Keratinocyte (primary cell): ENCODE measurements around the gene DNAAF6. TPM values are rescaled to one million over a fixed set of nuclear protein-coding genes. Genes with fewer than 3 reads are reported as not detected.

Experiments
- DNase-seq: peaks from one replicate; pipeline ENCODE4 v3.0.0-alpha.2; 2011; ENCODE audit warnings: low read depth, missing footprints, low spot score
- FAIRE-seq: peaks from 2 replicates; lab custom pipeline; 2011; peaks lifted over from hg19 to GRCh38; lab: Jason Lieb, UNC
- H2AFZ ChIP-seq: 2 replicates; pipeline ENCODE4 v1.6.0; 2012; ENCODE audit warnings: low read length, control low read depth, inconsistent platforms; ENCODE audit not compliant: control insufficient read depth
- H3K27ac ChIP-seq: 2 replicates; pipeline ENCODE4 v1.5.1; 2011; ENCODE audit warnings: low read length; ENCODE audit not compliant: control insufficient read depth, insufficient read depth
- H3K27me3 ChIP-seq: 3 replicates; pipeline ENCODE4 v1.6.0; 2011; ENCODE audit warnings: low read length; ENCODE audit not compliant: control insufficient read depth, insufficient read depth; ENCODE audit errors: extremely low read depth
- H3K36me3 ChIP-seq, 2 experiments: 2 replicates in 1 of 2; 3 replicates in 1 of 2; pipeline ENCODE4 v1.5.1; 2011; ENCODE audit warnings: low read length in 2 of 2, mild to moderate bottlenecking in 1 of 2; ENCODE audit not compliant: control insufficient read depth in 2 of 2, insufficient read depth in 2 of 2; ENCODE audit errors: extremely low read depth in 1 of 2
- H3K4me1 ChIP-seq: 3 replicates; pipeline ENCODE4 v1.5.1; 2011; ENCODE audit warnings: low read length; ENCODE audit not compliant: control insufficient read depth, insufficient read depth; ENCODE audit errors: extremely low read depth
- H3K4me2 ChIP-seq: 3 replicates; pipeline ENCODE4 v1.6.0; 2011; ENCODE audit warnings: low read depth, low read length; ENCODE audit not compliant: control insufficient read depth, insufficient read depth; ENCODE audit errors: extremely low read depth
- H3K4me3 ChIP-seq, 3 experiments: fragments of 200-600 bp in 1 of 3; sonication (generic) in 1 of 3; 2 replicates in 2 of 3; 3 replicates in 1 of 3; pipeline ENCODE4 v1.5.1; 2011 to 2016; ENCODE audit warnings: low read length in 3 of 3, mild to moderate bottlenecking in 3 of 3, control low read depth in 2 of 3, inconsistent platforms in 1 of 3, low read depth in 1 of 3, mixed read lengths in 1 of 3, mixed run types in 1 of 3, moderate library complexity in 1 of 3; ENCODE audit not compliant: control insufficient read depth in 2 of 3, insufficient read depth in 2 of 3; ENCODE audit errors: extremely low read depth in 1 of 3
- H3K79me2 ChIP-seq: 2 replicates; pipeline ENCODE4 v1.6.0; 2012; ENCODE audit warnings: low read length; ENCODE audit not compliant: control insufficient read depth, insufficient read depth
- H3K9ac ChIP-seq: 3 replicates; pipeline ENCODE4 v1.6.0; 2011; ENCODE audit warnings: low read length; ENCODE audit not compliant: control insufficient read depth, insufficient read depth; ENCODE audit errors: extremely low read depth
- H3K9me1 ChIP-seq: 3 replicates; pipeline ENCODE4 v1.6.0; 2011; ENCODE audit warnings: low read length; ENCODE audit not compliant: control insufficient read depth, insufficient read depth; ENCODE audit errors: extremely low read depth
- H3K9me3 ChIP-seq: 2 replicates; pipeline ENCODE4 v1.5.1; 2012; ENCODE audit warnings: low read depth, low read length; ENCODE audit not compliant: control insufficient read depth
- H4K20me1 ChIP-seq: 3 replicates; pipeline ENCODE4 v1.6.0; 2011; ENCODE audit warnings: low read length; ENCODE audit not compliant: control insufficient read depth, insufficient read depth; ENCODE audit errors: extremely low read depth
- CTCF ChIP-seq, 3 experiments: IDR thresholded peaks in 1 of 3; conservative IDR thresholded peaks in 1 of 3; optimal IDR thresholded peaks in 1 of 3; 2 replicates in 2 of 3; 3 replicates in 1 of 3; pipeline versions ENCODE3 to v1.5.1; 2011; ENCODE audit warnings: low read length in 3 of 3, mild to moderate bottlenecking in 3 of 3, moderate library complexity in 2 of 3, control low read depth in 1 of 3, inconsistent platforms in 1 of 3; ENCODE audit not compliant: insufficient read depth in 2 of 3; ENCODE audit errors: extremely low read depth in 1 of 3
- EZH2 ChIP-seq: IDR thresholded peaks from one replicate; pipeline ENCODE4 v1.6.1; 2012; ENCODE audit warnings: inconsistent platforms, mild to moderate bottlenecking, low read length, moderate library complexity
- dilution Hi-C: fragments of 300-500 bp; cut with MboI; formaldehyde crosslinking; loops from one replicate; pipeline ENCODE4 v1.7.0; 2020; ENCODE audit warnings: low sequenced_read_pairs; ENCODE audit not compliant: extremely low pct_ligation_motif_present
- polyA plus RNA-seq, 5 experiments: library from polyadenylated mRNA; depleted of rRNA in 3 of 5; stranded (reverse) in 3 of 5; stranded (forward) in 1 of 5; unstranded in 1 of 5; fragments of >200 nt; gene quantifications; 1 replicate in 1 of 5; 2 replicates in 3 of 5; 3 replicates in 1 of 5; pipeline versions ENCODE4 v1.2.1 to v1.2.3, GENCODE V29; 2011 to 2012; ENCODE audit warnings: missing spikeins in 2 of 5, low read depth in 1 of 5, low replicate concordance in 1 of 5

Gene DNAAF6
- polyA plus RNA-seq, 1 donor (not counting 4 experiments of a cell fraction or from before 2014, with no cell fraction given) = not detected

- H3K4me2 ChIP-seq = no peak overlapping the region
- no peaks in the 10 kb centered on the region for H4K20me1 ChIP-seq
- no peak for TF ChIP-seq CTCF (optimal IDR thresholded peaks at IDR 0.05 in 1 of 3, IDR thresholded peaks at IDR 0.05 in 1 of 3, conservative IDR thresholded peaks at IDR 0.05 in 1 of 3; ENCODE audit: extremely low read depth in 1 of 3, insufficient read depth in 2 of 3, low read length in 3 of 3)
- no peak for TF ChIP-seq EZH2
- H3K36me3 ChIP-seq = no peaks in the 10 kb centered on the region
- FAIRE-seq (no peak), DNase-seq (no peak)
- H3K79me2 ChIP-seq = no peaks in the 10 kb centered on the region
- H3K4me3 ChIP-seq = no peak overlapping the region
- H3K9ac ChIP-seq = no peak overlapping the region
- no peaks in the 10 kb centered on the region for H3K9me1 ChIP-seq
- no peak overlapping the region for H3K27ac ChIP-seq
- no peaks in the 10 kb centered on the region for H3K27me3 ChIP-seq
- dilution Hi-C loops = no loop called here
- H3K9me3 ChIP-seq = no peaks in the 10 kb centered on the region
- no peaks in the 10 kb centered on the region for H3K4me1 ChIP-seq
- no peak overlapping the region for H2AFZ ChIP-seq
These were observed 37.7 kb upstream of the DNAAF6 start for GRCh38 chrX:107168712-107169111.

DNA sequence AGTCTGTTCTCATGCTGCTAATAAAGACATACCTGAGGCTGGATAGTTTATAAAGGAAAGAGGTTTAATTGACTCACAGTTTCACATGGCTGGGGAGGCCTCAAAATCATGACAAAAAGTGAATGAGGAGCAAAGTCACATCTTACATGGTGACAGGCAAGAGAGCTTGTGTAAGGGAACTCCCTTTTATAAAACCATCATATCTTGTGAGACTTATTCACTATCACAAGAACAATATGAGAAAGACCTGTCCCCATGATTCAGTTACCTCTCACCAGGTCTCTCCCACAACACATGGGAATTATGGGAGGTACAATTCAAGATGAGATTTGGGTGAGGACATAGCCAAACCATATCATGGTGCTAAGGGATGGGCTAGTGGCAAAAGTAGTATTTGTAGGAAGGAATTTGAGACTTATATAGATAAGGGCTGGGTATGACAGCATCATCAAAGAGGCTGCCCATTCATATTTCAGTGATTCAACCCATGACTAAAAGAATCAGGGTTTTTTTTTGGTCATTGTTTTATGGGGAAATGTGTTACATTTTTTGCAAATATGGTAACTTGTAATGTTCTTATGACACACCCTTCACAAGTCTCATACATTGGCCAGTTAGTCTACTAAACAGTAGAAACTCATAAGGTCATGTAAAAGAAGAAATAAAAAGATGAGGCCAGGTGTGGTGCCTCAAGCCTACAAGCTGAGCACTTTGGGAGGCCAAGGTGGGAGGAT is 34.9 kb upstream of the DNAAF6 start:
- Histone ChIP-seq H3K9me1 (no peaks in the 10 kb centered on the region), H4K20me1 (no peaks in the 10 kb centered on the region), H3K36me3 (no peaks in the 10 kb centered on the region), H3K9me3 (no peaks in the 10 kb centered on the region), H3K27me3 (no peaks in the 10 kb centered on the region), H3K27ac (no peak overlapping the region), H3K9ac (no peak overlapping the region), H3K4me3 (no peak overlapping the region), H3K79me2 (no peaks in the 10 kb centered on the region), H3K4me1 (no peaks in the 10 kb centered on the region), H3K4me2 (no peak overlapping the region), H2AFZ (no peak overlapping the region)
- FAIRE-seq (no peak), DNase-seq (no peak)
- dilution Hi-C loops = no loop called here
- TF ChIP-seq EZH2 = no peak
- no peak for TF ChIP-seq CTCF (optimal IDR thresholded peaks at IDR 0.05 in 1 of 3, IDR thresholded peaks at IDR 0.05 in 1 of 3, conservative IDR thresholded peaks at IDR 0.05 in 1 of 3; ENCODE audit: extremely low read depth in 1 of 3, insufficient read depth in 2 of 3, low read length in 3 of 3)
